ENCODE results near the gene PSAP.

DNA sequence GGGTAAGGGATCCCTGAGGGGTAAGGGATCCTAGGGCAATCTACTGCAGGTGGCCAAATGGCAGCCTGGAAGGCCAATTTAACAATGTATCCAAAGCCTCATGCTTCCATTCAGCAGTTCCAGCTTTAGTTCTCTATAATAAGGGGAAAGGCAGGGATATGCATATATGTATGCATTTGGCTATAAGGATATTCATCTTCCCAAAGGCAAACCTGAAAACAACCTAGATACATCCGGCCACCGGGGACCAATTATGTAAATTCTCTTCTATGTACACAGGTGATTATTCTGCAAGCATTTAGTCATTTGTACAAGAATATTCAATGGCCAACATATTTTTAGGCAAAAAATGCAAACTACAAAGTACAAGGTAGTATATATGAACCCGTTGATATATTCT, 26.7 kb downstream of the PSAP start:
- TF ChIP-seq TAF1 (IDR thresholded peaks at IDR 0.05; ENCODE audit: low read depth) (no peak), EP300 (conservative IDR thresholded peaks at IDR 0.05; ENCODE audit: poor library complexity, severe bottlenecking) (no peak), EZH2 (IDR thresholded peaks at IDR 0.05; ENCODE audit: borderline replicate concordance, insufficient read depth, low read length, poor library complexity, severe bottlenecking) (no peak), POLR2AphosphoS5 (IDR thresholded peaks at IDR 0.05) (no peak), RAD21 (conservative IDR thresholded peaks at IDR 0.05) (no peak), SMC3 (conservative IDR thresholded peaks at IDR 0.05; ENCODE audit: poor library complexity) (no peak), MXI1 (conservative IDR thresholded peaks at IDR 0.05; ENCODE audit: poor library complexity, severe bottlenecking) (no peak)
- TF ChIP-seq, protein P1, sequence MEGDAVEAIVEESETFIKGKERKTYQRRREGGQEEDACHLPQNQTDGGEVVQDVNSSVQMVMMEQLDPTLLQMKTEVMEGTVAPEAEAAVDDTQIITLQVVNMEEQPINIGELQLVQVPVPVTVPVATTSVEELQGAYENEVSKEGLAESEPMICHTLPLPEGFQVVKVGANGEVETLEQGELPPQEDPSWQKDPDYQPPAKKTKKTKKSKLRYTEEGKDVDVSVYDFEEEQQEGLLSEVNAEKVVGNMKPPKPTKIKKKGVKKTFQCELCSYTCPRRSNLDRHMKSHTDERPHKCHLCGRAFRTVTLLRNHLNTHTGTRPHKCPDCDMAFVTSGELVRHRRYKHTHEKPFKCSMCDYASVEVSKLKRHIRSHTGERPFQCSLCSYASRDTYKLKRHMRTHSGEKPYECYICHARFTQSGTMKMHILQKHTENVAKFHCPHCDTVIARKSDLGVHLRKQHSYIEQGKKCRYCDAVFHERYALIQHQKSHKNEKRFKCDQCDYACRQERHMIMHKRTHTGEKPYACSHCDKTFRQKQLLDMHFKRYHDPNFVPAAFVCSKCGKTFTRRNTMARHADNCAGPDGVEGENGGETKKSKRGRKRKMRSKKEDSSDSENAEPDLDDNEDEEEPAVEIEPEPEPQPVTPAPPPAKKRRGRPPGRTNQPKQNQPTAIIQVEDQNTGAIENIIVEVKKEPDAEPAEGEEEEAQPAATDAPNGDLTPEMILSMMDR (IDR thresholded peaks at IDR 0.05; ENCODE audit: poor library complexity, severe bottlenecking): no peak
- TF ChIP-seq, protein P2, sequence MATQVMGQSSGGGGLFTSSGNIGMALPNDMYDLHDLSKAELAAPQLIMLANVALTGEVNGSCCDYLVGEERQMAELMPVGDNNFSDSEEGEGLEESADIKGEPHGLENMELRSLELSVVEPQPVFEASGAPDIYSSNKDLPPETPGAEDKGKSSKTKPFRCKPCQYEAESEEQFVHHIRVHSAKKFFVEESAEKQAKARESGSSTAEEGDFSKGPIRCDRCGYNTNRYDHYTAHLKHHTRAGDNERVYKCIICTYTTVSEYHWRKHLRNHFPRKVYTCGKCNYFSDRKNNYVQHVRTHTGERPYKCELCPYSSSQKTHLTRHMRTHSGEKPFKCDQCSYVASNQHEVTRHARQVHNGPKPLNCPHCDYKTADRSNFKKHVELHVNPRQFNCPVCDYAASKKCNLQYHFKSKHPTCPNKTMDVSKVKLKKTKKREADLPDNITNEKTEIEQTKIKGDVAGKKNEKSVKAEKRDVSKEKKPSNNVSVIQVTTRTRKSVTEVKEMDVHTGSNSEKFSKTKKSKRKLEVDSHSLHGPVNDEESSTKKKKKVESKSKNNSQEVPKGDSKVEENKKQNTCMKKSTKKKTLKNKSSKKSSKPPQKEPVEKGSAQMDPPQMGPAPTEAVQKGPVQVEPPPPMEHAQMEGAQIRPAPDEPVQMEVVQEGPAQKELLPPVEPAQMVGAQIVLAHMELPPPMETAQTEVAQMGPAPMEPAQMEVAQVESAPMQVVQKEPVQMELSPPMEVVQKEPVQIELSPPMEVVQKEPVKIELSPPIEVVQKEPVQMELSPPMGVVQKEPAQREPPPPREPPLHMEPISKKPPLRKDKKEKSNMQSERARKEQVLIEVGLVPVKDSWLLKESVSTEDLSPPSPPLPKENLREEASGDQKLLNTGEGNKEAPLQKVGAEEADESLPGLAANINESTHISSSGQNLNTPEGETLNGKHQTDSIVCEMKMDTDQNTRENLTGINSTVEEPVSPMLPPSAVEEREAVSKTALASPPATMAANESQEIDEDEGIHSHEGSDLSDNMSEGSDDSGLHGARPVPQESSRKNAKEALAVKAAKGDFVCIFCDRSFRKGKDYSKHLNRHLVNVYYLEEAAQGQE (IDR thresholded peaks at IDR 0.05; ENCODE audit: borderline replicate concordance): no peak

All from neural cell (in vitro differentiated cells).